Fibroblast of lung (primary cell): ENCODE results near the gene NAA50.

ENCODE experiments used
- CTCF ChIP-seq, 2 donors: IDR thresholded peaks in 1 of 2; conservative IDR thresholded peaks in 1 of 2; 1 replicate in 1 of 2; 2 replicates in 1 of 2; pipeline ENCODE4 v1.5.1; 2011 to 2012; ENCODE audit warnings: low read length in 2 of 2, control low read depth in 1 of 2, inconsistent platforms in 1 of 2, low read depth in 1 of 2, mild to moderate bottlenecking in 1 of 2
- EZH2 ChIP-seq: IDR thresholded peaks from 2 replicates; pipeline ENCODE4 v1.5.1; 2012; ENCODE audit warnings: low read length, control low read depth, mild to moderate bottlenecking; ENCODE audit errors: missing control alignments

DNA sequence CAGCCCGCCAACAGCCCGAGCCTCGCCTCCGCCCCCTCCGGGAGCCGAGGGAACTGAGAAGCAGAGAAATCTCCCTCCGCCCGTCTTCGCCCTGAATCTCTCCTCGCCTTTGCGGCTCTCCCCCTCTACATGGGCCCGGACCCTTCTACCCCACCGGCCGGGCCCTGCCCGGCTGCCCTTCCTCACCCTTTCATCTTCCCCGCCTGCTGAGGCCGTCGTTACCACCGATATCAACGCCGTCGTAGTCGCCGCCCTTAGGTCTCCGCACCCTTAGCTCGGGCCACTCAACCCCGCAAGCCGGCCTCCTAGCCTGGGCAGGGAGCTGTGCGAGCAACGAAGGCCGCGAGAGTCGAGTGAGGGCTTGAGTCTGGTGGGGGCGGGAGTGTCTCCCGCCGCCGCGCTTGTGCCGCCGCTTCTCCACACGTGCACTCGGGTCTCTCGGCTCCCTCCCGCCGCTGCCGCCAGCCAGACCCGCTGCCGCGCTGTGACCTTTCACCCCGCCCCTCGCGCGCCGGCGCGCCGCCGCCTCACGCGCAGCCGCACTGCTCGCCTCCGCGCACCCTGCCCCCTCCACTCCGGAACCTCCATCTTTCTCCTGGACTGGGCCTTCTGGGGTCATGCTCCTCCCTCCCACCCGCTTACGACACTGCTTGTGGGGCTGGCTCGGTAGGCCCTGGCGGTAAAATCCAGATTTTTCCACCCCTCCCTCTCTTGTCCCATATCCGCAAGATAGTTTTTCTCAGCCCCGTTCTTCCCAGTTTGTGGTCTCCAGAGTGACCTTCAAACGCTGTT, at the start of gene NAA50:
- peak; percentile 37 to 49 for TF ChIP-seq CTCF (conservative IDR thresholded peaks at IDR 0.05 in 1 of 2, IDR thresholded peaks at IDR 0.05 in 1 of 2; ENCODE audit: low read depth in 1 of 2, low read length in 2 of 2)
- no peak for TF ChIP-seq EZH2
